Activated T-helper 1 cell treated with anti-CD3 and anti-CD28 coated beads, Interleukin-2, amount 50 U/mL, for 16 hours (primary cell): ENCODE measurements around the gene MT2A.

Source experiments
- DNase-seq, 2 donors: peaks; one replicate each; pipeline ENCODE4 v3.0.0-alpha.2; 2020; ENCODE audit warnings: low read depth in 1 of 2, low spot score in 1 of 2

Gene MT2A

DNA sequence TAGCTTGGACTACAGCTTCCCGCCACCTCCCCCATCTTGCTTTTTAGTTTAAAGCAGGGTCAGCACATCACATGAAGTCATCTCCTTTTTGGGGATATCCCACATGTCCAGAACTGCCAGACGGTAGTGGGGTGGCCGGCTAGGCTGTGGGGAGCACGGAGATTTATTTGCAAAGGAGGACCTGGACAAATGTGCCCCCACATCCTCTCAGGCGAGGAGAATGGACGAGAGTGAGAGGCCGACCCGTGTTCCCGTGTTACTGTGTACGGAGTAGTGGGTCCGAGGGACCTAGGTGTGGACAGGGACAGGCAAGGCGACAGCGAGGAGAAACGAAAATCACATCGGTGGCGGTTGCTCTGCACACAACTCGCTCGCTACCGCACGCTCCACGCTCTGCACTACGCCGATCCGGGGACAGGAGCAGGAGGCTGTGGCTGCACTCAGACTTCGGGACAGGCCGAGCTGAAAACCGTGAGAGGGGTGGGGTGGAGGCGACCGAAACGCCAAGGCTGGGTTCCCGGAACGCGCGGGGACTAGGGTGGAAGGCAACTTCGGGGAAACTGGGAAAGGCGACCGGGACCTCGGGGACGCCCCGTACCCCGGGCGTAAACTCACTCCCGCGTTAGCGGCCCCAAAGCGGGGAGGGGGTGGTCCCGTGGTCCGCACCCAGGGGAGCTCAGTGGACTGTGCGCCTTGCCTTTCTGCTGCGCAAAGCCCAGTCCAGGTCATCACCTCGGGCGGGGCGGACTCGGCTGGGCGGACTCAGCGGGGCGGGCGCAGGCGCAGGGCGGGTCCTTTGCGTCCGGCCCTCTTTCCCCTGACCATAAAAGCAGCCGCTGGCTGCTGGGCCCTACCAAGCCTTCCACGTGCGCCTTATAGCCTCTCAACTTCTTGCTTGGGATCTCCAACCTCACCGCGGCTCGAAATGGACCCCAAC is 29.7 kb downstream of the MT2A start, which contains the start of gene MT1A:
TSS of gene MT1A (plus strand) at position 853 of the 937 bp plus-strand sequence. CDS start at position 926, 73 bp downstream.
- no peak for DNase-seq

DNA sequence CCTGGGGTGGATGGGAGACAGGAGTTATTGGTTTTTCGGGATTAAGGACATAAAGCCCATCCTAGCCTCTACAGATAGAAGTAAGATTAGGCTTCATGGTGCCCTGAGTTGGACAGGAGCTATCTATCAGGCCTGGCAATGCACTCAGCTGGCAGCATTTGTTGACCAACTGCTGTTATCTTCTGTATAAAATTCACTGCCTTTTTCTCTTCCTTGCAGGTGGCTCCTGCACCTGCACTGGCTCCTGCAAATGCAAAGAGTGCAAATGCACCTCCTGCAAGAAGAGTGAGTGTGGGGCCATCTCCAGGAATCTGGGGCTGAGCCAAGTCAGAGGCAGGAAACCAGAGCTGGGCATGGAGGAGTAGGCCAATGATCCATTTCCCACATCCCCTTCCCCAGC is 30.7 kb downstream of the MT2A start:
- DNase-seq, result no peak

DNA sequence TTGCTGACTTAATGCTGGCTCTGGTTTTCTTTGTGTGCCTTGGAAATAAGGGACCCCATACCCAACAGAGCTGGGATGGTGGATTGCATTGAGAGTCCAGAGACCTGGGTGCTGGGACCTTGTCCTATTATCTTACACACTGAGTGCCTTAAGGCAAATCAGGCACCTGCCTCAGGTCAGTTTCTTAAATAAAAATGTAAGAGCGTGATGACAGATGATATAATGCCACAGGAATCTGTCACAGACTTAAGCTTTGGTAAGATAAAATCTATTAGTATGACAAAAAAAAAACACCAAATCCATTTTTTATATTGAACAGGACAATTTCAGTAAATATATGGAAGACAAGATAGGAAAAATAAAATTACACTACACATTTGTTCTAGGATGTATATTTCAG is 31.7 kb downstream of the MT2A start:
- no peak for DNase-seq

DNA sequence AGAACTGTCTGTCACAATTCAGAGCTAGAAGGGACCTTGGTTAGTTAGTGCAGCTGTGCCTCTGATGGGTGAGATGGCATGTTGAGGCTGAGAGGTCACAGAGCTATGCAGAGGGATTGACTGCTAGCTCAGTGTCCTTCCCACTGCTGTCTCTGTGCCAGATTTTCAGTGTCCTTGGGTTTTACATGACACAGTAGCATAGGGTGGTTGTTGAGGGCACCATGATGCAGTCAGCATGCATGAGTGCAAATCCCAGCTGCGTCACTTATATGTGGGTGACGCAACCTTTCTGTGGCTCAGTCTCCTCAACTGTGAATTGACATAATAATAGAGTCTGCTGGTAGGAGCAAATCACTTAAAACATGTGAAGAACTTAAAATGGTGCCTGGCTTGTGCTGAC is 32.8 kb downstream of the MT2A start:
- DNase-seq, result no peak

DNA sequence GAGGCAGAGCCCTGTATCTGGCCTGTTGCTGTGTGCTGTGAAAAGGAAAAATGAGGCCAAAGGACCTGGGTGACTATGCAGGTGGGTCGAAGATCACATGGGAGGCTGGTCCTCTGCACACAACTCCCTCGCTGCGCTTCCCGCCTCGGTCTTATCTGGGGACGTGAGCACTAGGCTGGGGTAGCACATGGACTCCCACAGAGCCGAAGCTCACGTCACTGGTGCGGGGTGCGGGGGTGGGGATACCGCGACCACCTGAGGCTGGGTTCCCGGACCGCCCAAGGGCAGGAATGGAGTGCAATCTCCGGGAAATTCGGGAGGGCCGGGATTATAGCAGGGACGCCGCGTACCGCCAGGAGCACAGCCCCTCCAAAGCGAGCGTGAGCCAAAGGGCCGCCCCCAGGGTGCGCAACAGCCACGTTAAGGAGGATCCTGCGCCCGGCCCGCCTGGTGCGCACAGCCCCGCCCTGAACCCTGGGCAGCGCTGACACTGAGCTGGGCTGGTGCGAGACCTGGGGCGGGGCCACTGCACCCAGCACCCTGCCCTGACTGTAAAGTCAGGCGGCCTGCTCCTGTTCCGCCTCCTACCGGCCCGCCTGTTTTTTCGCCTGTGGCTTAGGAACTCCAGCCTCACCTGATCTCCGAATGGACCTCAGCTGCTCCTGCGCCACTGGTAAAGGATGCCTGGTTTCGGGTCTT is 34.8 kb downstream of the MT2A start:
- peak; percentile 34 to 58 for DNase-seq

DNA sequence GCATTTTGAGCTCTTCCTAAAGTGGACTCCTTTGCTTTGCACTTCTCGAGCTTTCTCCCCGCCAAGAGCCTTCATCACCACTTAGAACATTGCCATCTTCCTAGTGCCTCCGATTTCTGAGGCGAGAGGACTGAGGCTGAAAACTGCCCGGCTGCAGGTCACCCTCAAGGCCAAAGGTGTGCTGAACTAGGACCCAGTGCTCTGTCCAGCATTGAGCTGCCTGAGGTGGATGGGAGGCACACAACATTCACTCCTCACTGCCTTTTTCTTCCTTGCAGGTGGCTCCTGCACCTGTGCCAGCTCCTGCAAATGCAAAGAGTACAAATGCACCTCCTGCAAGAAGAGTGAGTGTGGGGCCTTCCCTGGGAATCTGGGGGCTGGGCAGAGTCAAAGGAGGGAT is 35.4 kb downstream of the MT2A start:
- DNase-seq, result no peak

DNA sequence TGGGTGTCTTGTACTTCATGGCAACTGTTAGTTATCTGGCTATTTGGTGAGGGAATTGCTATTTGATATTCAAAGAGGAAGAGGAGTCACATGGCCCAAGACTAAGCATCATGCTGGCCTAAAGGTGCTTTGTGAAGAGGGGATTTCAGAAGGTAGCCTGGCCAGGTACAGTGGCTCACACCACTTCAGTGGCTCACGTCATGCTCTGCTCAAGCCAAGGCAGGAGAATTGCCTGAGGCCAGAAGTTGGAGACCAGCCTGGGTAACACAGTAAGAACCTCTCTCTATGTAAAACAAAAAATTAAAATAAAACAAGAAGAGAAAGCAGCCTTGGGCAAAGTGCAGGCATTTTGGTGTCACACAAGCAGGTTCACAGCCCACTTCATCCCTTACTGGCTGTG is 36.9 kb downstream of the MT2A start:
- no peak for DNase-seq

DNA sequence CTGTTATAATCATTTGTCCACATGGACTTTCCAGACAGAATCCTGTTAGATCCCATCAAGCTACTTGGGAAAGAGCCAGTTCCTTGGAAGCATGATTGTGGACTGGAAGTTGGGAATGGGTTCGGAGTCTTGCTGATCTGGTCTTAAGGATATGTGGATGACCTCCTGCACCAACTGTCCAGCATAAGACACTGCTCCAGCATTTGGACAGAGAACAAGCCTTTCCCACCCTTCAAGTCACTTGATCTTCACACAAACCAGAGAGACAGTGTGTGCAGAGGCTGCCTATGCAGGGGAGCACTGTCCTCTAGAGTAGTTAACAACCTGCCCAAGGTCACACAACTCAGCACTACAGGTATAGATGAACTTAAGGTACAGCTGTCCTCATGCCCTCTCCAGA is 37.5 kb downstream of the MT2A start:
- no peak for DNase-seq

DNA sequence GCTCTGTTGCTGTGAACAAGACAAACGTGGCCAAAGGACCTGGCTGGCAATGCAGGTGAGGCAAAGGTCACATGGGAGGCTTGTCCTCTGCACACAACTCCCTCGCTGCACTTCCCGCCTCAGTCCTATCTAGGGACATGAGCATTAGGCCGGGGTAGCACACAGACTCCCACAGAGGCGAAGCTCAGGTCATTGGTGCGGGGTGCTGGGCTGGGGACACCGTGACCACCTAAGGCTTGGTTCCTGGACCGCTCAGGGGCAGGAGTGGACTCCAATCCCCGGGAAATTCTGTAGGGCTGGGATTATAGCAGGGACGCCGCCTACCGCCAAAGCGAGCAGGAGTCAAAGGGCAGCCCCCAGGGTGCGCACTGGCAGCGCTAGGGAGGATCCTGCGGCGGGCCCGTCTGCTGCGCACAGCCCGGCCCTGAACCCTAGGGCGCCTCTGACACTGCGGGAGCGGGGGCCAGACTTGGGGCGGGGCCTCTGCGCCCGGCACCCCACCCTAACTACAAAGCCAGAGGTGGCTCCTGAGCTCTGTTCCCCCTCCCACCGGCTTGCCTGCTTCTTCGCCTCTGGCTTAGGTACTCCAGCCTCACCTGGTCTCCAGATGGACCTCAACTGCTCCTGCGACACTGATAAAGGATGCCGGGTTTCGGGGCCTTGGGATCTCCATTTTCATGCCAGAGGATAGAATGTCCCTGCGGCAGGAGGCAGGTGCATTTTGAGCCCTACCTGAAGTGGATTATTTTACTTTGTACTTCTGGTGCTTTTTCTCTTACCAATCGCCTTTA is 39.5 kb downstream of the MT2A start:
- DNase-seq, result no peak

DNA sequence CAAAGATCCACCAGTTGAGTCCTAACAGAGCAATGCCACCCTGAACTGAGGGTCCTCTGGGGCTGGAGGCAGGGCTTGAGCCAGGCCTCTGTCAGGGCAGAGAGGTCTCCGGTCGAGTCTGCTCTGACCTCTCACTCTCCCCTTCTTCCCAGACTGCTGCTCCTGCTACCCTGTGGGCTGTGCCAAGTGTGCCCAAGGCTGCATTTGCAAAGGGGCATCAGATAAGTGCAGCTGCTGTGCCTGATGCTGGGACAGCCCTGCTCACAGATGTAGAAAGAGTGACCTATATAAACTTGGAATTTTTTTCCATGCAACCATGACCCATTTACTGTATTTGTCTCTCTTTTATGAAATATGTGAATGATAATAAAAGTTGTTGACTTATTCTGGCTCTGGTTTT is 40.9 kb downstream of the MT2A start:
- no peak for DNase-seq

DNA sequence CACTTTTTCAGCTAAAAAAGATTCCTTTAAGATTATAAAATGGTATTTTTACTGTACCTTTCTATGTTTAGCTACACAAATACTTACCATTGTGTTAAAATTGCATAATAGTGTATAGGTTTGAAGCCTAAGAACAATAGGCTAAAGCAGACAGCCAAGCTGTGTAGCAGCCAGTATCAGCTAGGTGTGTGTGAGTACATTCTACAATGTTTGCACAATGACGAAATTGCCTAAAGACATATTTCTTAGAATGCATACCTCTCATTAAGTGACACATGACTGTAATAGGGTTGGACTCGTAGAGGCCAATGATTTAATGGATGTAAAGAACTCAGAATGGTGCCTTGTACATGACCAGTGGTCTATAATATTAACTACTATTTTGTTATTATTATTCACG is 41.4 kb downstream of the MT2A start:
- DNase-seq, result no peak

DNA sequence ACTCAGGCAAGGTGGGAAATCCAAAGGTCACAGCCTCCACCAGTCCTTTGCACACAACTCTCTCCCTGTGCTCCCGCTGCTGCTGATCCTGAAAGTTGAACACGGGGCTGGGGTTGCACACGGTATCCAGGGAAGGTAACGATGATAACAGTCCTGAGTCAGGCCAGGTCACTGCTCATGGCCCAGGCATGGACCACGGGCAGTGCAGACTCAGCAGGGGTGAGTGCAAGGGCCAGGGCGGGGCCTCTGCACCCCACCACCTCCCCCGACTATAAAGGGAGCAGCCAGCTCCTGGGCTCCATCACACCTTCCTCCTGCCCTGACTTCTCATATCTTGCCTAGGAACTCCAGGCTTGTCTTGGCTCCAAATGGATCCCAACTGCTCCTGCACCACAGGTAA is 43.2 kb downstream of the MT2A start, which contains the start of gene MT1B:
TSS of gene MT1B (plus strand) at position 301 of the 400 bp plus-strand sequence. CDS start at position 369, 68 bp downstream.
- no peak for DNase-seq

DNA sequence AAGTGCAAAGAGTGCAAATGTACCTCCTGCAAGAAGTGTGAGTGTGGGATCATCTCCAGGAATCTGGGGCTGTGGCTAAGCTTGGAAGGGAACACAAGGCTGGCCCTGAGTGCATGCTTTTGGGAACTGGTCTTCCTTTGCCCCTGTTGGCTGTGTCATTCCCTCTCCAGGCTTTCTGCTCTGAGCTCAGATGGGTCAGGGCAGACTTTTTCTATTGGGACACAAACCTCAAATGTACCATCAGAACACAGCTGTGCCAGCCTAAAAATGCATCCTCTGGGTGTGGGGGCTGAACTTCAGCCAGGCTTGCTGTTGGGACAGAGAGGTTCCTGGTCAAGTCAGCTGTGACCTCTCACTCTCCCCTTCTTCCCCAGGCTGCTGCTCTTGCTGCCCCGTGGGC is 44.2 kb downstream of the MT2A start:
- no peak for DNase-seq

DNA sequence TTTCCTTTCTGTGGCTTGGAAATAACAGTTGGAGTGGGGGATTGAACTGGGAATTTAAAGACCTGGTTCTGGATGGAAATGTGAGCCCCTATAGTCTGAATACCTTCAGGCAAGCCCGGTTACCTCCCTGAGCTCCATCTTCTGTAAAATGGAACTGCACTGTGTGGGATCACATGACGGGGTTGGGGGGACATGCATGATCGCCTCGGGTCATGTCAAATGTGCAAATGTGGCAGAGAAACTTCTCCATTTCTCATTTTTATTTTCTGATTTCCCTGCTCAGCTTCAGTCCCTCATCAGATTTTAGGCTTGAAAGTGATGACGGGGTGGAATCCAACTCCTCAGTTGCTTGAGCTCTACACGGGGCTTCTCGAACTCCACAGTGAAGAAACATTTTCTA is 44.8 kb downstream of the MT2A start:
- DNase-seq, result no peak

DNA sequence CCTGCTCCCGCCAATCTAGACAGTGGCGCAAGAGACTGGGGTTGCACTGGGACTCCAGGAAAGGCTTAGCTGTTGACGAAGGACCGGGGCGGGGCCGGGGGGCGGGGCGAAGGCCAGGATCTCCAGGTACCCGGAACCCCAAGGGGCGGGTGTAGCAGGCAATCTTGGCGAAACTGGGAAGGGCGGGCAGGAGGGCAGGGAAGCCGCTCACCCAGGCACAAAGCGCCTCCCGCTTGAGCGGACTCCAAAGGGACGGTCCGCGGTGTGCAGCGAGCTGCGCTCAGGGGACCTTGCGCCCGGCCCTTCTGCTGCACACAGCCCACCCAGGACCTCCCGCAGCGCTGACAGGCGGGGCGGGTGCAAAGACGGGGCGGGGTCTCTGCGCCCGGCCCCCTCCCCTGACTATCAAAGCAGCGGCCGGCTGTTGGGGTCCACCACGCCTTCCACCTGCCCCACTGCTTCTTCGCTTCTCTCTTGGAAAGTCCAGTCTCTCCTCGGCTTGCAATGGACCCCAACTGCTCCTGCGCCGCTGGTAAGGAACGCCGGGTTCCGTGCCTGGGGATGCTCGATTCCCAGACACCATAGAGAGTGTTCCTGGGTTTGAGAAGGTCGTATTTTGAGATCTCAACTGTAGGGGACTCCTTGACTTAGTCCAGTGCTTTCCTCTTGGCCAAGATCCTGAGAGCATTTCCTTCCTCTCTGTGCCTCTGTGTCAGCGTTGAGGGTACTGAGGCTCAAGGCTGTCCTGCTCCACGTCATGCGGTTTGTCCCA is 49.4 kb downstream of the MT2A start, which contains the start of gene MT1F:
TSS of gene MT1F (plus strand) at position 405 of the 772 bp plus-strand sequence. CDS start at position 505, 100 bp downstream.
- peak; percentile 37 to 57 for DNase-seq

DNA sequence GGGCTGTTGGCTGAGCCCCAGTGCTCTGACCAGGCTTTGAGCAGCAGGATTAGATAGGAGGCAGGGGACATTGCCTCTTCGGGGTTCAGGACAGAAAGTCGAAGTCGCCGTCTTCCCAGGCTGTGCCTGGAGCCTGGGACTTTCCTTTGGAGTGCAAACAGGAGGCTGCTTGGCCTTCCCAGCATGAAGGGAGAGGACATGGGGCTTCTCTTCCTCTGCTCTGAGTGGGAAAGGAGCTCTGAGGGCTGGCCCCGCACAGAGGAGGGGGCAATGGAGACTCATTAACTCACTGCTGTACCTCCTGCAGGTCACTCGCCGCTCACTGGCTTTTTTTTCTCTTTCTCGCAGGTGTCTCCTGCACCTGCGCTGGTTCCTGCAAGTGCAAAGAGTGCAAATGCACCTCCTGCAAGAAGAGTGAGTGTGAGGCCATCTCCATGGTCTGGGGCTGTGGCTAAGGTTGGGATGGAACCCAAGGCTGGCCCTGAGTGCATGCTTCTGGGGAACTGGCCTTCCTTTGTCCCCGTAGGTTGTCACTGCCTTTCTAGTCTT is 50.0 kb downstream of the MT2A start:
- DNase-seq, result no peak
